K562 (cell line): ENCODE results near the gene CLCNKA. TPM values are rescaled to one million over a fixed set of nuclear protein-coding genes. Genes with fewer than 3 reads are reported as not detected.
A peak's percentile ranks its signal among the peaks of the same experiment; 100 is the strongest.

Experiments
- ARID4B ChIP-seq: sonication (generic); formaldehyde crosslinking; IDR thresholded peaks from 2 replicates; pipeline ENCODE4 v1.8.0; 2022; ENCODE audit warnings: mild to moderate bottlenecking, missing genetic modification reagents
- C11orf30 ChIP-seq: fragments of 450-650 bp; IDR thresholded peaks from 2 replicates; pipeline ENCODE4 v1.6.1; 2016; ENCODE audit warnings: low read depth, mild to moderate bottlenecking
- E2F8 ChIP-seq: fragments of 450-650 bp; IDR thresholded peaks from 2 replicates; pipeline ENCODE4 v1.7.1; 2018; ENCODE audit warnings: mild to moderate bottlenecking, low read depth; ENCODE audit not compliant: partially characterized antibody
- GMEB1 ChIP-seq: fragments of 250-450 bp; sonication (Bioruptor Pico); IDR thresholded peaks from 2 replicates; pipeline ENCODE4 v1.4.0; 2020; ENCODE audit warnings: mild to moderate bottlenecking
- NONO ChIP-seq, 2 experiments: fragments of 200-400 bp in 1 of 2; fragments of 450-650 bp in 1 of 2; formaldehyde crosslinking in 1 of 2; IDR thresholded peaks; 2 replicates each; pipeline ENCODE4 v1.6.1; 2017; ENCODE audit warnings: low read depth in 2 of 2, mild to moderate bottlenecking in 2 of 2, moderate library complexity in 2 of 2, low read length in 1 of 2
- RBFOX2 ChIP-seq: fragments of 200-400 bp; formaldehyde crosslinking; IDR thresholded peaks from 2 replicates; pipeline ENCODE4 v1.6.1; 2017; ENCODE audit warnings: low read depth, mild to moderate bottlenecking, low read length, moderate library complexity
- SMARCB1 ChIP-seq: IDR thresholded peaks from 2 replicates; pipeline ENCODE4 v1.6.1; 2011; ENCODE audit warnings: improper control_type of control experiment, low read depth; ENCODE audit not compliant: insufficient read length
- SMARCC2 ChIP-seq: fragments of 450-650 bp; IDR thresholded peaks from 2 replicates; pipeline ENCODE4 v1.6.1; 2017; ENCODE audit warnings: antibody characterized with exemption, moderate library complexity, mild to moderate bottlenecking, low read depth
- SPI1 ChIP-seq: IDR thresholded peaks from 2 replicates; pipeline ENCODE4 v1.6.1; 2011; ENCODE audit warnings: low read depth, low read length, control low read depth, borderline replicate concordance
- UBTF ChIP-seq, 2 experiments: IDR thresholded peaks; 2 replicates each; pipeline ENCODE4 v1.6.1; 2012; ENCODE audit warnings: improper control_type of control experiment in 2 of 2, low read depth in 2 of 2, low read length in 2 of 2, borderline replicate concordance in 1 of 2
- XRCC3 ChIP-seq: fragments of 450-650 bp; IDR thresholded peaks from 2 replicates; pipeline ENCODE4 v1.6.1; 2017; ENCODE audit warnings: mild to moderate bottlenecking, moderate library complexity
- polyA plus RNA-seq, 8 experiments: library from polyadenylated mRNA; depleted of rRNA in 4 of 8; stranded (reverse) in 5 of 8; unstranded in 3 of 8; fragments of >200 nt; fragmentation: Nextera tagmentation in 2 of 8; fragmentation: Illumina TruSeq in 1 of 8; extraction: Ambion mirVana in 2 of 8; extraction: Trizol in 1 of 8; gene quantifications; 2 replicates each; pipeline versions ENCODE4 v1.2.1 to v1.2.3, GENCODE V29; 2011 to 2014; ENCODE audit warnings: inconsistent platforms in 1 of 8, missing spikeins in 1 of 8
- total RNA-seq, 7 experiments: library from RNA; depleted of rRNA in 6 of 7; stranded (reverse); fragments of >200 nt in 6 of 7; fragmentation: Illumina TruSeq in 2 of 7; extraction: Trizol in 2 of 7; gene quantifications; 2 replicates each; pipeline versions ENCODE4 v1.2.1 to v1.2.3, GENCODE V29; 2011 to 2021; ENCODE audit warnings: low replicate concordance in 1 of 7
- TF ChIP-seq, protein P1 (sequence below): sonication (generic); formaldehyde crosslinking; IDR thresholded peaks from 2 replicates; pipeline ENCODE4 v1.8.1; 2023; ENCODE audit warnings: mild to moderate bottlenecking, missing genetic modification reagents

The CLCNKA gene
- total and polyA plus RNA-seq, 9 of the 15 experiments (the other 6 are each of a cell fraction or from before 2014, with no cell fraction given) = 0.03 to 0.37 (median 0.10) TPM; not detected in 3

DNA sequence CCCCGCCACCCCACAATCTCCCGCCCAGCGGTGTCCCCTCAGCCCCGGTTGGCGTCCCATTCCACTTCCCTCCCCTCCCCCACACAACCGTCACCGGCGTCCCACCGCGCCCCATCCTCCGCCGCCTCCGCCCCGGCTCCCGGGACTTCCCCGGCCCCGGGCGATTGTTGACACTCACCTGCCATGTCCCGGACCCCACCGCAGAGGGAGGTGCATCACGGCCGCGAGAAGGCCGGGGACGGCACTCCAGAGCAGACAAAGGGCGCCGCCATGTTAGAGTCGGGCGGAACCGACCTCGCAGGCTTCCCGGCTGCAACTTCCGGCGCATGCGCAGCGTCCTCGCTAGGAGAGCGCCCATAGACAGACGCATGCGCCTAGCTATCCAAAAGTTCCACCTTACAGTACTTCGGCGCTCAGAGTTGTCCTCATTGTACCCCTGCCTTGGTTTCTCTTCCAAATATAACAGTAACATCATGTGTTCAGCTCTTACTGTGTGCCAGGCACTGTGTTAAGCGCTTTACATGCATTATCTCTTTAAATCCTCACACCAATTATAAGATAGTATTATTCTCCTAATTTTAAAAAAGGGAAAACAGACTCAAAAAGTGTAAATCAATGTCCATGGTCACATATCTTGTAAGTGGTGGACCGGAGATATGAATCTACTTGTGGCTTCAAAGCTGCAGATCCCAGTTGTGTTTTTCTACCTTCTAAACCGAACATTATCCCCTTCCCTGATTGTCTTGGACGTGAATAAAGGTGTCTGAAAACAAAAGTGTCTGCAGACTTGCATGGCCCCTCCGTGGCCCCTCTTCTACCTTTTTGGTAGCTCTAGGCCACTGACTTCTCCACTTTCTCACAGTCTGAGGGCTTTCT lies 45.8 kb upstream of the CLCNKA start, which contains the start of gene ZBTB17 (continued):
- TF ChIP-seq SPI1 (no peak), GMEB1 (peak; percentile 75), RBFOX2 (peak; percentile 83), SMARCC2 (no peak), XRCC3 (no peak), UBTF (IDR thresholded peaks at IDR 0.05; ENCODE audit: borderline replicate concordance in 1 of 2, low read depth in 2 of 2, low read length in 2 of 2) (no peak), E2F8 (peak; percentile 98), SMARCB1 (no peak), NONO (IDR thresholded peaks at IDR 0.05; ENCODE audit: low read depth in 2 of 2, low read length in 1 of 2) (no peak; a peak in 1 of 4 replicates), ARID4B (CRISPR knock-in tag) (peak; percentile 95), C11orf30 (peak; percentile 91)
- TF ChIP-seq, protein P1, sequence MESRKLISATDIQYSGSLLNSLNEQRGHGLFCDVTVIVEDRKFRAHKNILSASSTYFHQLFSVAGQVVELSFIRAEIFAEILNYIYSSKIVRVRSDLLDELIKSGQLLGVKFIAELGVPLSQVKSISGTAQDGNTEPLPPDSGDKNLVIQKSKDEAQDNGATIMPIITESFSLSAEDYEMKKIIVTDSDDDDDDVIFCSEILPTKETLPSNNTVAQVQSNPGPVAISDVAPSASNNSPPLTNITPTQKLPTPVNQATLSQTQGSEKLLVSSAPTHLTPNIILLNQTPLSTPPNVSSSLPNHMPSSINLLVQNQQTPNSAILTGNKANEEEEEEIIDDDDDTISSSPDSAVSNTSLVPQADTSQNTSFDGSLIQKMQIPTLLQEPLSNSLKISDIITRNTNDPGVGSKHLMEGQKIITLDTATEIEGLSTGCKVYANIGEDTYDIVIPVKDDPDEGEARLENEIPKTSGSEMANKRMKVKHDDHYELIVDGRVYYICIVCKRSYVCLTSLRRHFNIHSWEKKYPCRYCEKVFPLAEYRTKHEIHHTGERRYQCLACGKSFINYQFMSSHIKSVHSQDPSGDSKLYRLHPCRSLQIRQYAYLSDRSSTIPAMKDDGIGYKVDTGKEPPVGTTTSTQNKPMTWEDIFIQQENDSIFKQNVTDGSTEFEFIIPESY (CRISPR knock-in tag) = 0 out of 2 replicates have a peak, but pooled peaks have one; percentile 73
